Nephron (organoid): ENCODE data around the gene PRPH.

ENCODE experiments used
- H3K27ac Mint-ChIP-seq, 3 experiments: 2 replicates each; pipeline ENCODE4 v1.8.0; 2020; ENCODE audit warnings: mixed read lengths in 3 of 3, mild to moderate bottlenecking in 2 of 3, moderate library complexity in 1 of 3
- H3K27me3 Mint-ChIP-seq: 2 replicates; pipeline ENCODE4 v1.8.0; 2021; ENCODE audit warnings: low read depth, mild to moderate bottlenecking, moderate library complexity, mixed read lengths
- H3K36me3 Mint-ChIP-seq: 2 replicates; pipeline ENCODE4 v1.8.0; 2020; ENCODE audit warnings: low read depth, mixed read lengths
- H3K4me1 Mint-ChIP-seq: 2 replicates; pipeline ENCODE4 v1.8.0; 2020; ENCODE audit warnings: mixed read lengths
- H3K4me3 Mint-ChIP-seq, 3 experiments: 2 replicates each; pipeline ENCODE4 v1.8.0; 2020; ENCODE audit warnings: mild to moderate bottlenecking in 3 of 3, mixed read lengths in 3 of 3, moderate library complexity in 2 of 3
- H3K9me3 Mint-ChIP-seq: 2 replicates; pipeline ENCODE4 v1.8.0; 2020; ENCODE audit warnings: mixed read lengths
- CTCF ChIP-seq, 3 experiments: fragments of 200-600 bp; sonication (generic); IDR thresholded peaks; one replicate each; pipeline ENCODE4 v1.5.0; 2021; ENCODE audit warnings: antibody characterized with exemption in 3 of 3; ENCODE audit not compliant: unreplicated experiment in 3 of 3

Gene PRPH

DNA sequence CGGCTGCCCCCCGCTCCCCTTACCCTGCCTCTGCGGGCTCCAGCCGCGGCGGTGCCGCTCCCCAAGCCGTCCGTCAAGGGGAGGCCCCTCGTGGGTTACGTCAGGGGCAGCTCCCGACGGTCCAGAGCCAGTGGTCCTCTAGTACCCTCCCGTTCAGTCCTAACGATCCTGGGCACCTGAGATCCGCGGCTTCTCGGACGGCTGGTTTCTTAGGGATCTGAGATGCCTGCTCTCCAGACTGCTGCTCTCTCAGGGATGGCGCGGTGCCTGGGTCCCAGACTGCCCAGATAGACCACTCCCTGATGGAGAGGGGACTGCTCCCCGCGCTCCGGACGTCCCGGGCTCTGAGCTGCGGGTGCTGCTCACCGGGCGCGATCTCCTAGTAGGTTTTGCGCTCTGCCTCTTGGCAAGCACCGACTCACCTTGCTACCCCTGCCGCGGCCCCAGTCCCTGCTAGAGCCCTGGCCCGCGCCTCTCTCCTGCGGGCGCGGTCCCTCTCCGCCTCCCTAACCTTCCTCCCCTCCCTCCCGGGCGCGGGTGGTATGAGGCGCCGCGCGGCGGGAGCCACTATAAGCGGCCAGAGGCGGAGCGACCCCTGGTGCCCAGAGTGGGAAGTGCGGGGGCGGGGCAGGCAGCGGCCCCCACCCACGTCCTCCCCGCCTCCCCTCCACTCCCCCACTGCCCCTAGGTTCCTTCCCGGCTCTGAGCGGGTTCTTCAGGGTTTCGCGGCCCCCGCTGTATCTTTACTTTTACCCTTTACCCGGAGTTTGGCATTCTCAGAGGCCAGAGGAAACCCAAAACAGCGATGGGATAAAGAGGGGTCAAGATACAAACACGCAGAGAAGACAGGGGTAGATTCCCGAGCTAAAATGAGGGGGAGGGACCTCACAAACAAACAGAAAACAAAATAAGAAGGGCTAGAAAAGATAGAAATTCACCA, 42.0 kb downstream of the PRPH start, which contains the start of gene C1QL4:
C1QL4 (minus strand) TSS at position 544 of the 940 bp plus-strand sequence. CDS start 711 bp downstream, outside the sequence.
- TF ChIP-seq CTCF (IDR thresholded peaks at IDR 0.05; ENCODE audit: unreplicated experiment in 3 of 3), result peak; percentile 99
- Mint-ChIP-seq H3K27me3 (peaks cover 85% of the 10 kb centered on the region), H3K36me3 (no peaks in the 10 kb centered on the region), H3K4me1 (peaks cover 56% of the 10 kb centered on the region), H3K9me3 (no peaks in the 10 kb centered on the region), H3K27ac (peak within 1 kb of the TSS in 2 of 3 experiments; percentile 7 to 11), H3K4me3 (peak within 1 kb of the TSS; percentile 26 to 73 (median 66))

DNA sequence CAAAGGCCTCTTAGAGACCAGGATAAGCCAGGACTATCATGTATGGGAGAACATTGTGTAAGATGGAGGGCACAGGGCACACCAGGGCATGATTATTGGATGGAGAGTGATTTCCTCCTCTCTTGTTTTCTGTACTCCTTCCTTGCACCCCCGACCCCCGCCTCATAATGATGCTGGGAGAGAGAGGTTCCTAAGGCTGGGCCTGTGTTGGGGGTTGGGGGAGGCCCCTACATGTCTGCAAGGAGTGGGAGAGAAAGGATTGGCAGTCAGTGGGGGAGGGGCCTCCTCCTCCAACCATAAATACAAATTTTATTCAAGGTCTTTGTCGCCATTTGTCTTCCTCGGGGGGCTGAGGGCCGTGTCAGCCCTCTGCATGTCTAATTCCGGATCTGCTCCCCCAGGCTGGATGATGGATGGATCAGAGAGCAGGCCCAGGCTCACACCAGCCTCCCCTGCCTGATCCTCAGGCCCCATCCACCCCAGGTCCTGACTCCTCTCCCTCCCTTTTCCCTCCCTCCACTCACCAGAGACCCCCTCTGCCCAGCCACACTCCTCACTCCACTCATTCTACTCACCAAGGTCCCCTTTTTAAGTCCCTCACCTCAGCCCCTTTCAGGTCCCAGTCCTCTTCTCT, 44.0 kb downstream of the PRPH start:
- Mint-ChIP-seq H3K4me3 (peak overlapping the region; percentile 24 to 30 (median 28)), H3K27me3 (peaks cover 90% of the 10 kb centered on the region), H3K36me3 (no peaks in the 10 kb centered on the region), H3K9me3 (no peaks in the 10 kb centered on the region), H3K4me1 (peaks cover 60% of the 10 kb centered on the region), H3K27ac (peak overlapping the region; percentile 33 to 79 (median 55))
- no peak for TF ChIP-seq CTCF (IDR thresholded peaks at IDR 0.05; ENCODE audit: unreplicated experiment in 3 of 3)

DNA sequence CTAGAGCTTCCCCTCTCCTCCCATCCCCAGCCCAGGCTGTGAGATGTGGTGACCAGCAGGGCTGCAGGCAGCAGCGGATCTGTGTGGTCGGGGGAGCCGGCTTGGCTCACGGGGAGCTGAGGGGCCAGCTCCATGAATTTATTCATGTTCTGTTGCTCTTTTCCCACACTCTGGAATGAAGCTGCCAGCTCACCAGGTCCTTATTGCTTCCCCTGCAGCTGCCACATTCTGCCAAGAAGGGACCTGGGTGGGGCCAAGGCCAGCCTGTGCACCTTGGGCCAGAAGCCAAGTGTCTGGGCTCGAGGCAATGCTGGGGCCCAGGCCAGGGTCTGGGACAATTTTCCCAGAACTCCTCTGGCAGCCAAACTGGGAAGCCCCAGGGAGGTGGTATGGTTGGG, 44.5 kb downstream of the PRPH start:
- Mint-ChIP-seq H3K4me1 (peaks cover 60% of the 10 kb centered on the region), H3K27me3 (peaks cover 91% of the 10 kb centered on the region), H3K9me3 (no peaks in the 10 kb centered on the region), H3K27ac (peak overlapping the region; percentile 33 to 73 (median 55)), H3K4me3 (peak overlapping the region; percentile 5 to 28 (median 24)), H3K36me3 (no peaks in the 10 kb centered on the region)
- no peak for TF ChIP-seq CTCF (IDR thresholded peaks at IDR 0.05; ENCODE audit: unreplicated experiment in 3 of 3)

DNA sequence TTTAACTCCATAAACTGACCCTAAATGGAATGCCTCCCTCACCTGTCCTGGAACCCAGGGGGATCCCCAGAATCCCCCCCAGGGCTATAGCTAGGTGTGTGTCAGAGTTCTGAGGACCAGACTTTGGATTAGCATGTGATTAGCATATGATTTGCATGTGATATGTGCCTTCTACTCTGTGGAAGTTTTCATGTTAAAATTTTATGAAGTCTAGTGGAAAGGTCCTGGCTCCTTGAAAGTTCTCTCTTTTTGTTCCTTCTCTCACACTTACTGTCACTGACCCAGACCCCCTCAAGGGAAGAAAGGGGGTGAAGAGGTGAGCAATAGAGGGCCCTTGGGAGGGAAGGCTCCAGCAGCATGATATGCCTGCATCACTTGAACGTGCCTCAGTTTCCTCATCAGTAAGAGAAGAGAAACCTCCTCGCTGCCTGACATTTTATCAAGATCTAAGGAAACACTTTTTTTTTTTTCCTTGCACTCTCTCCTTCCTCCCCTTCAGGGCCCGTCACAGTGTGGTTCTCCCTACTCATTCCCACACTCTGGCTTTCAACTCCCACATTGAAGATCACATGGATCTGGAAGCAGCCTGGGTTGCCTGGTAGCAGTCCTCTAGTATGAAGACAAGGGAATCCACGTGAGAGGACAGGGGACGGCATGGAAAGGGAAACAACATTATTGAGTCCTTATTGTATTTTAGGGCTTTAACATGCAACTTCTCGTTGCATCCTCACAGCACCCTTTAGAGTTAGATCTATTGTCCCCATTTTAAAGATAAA, 45.3 kb downstream of the PRPH start:
- no peaks in the 10 kb centered on the region for H3K9me3 Mint-ChIP-seq
- TF ChIP-seq CTCF (IDR thresholded peaks at IDR 0.05; ENCODE audit: unreplicated experiment in 3 of 3), result no peak
- peaks cover 91% of the 10 kb centered on the region for H3K27me3 Mint-ChIP-seq
- no peaks in the 10 kb centered on the region for H3K36me3 Mint-ChIP-seq
- H3K27ac Mint-ChIP-seq, result peak overlapping the region; percentile 34 to 56 (median 55)
- H3K4me1 Mint-ChIP-seq, result peaks cover 58% of the 10 kb centered on the region
- H3K4me3 Mint-ChIP-seq, result peak overlapping the region; percentile 22 to 60 (median 29)

DNA sequence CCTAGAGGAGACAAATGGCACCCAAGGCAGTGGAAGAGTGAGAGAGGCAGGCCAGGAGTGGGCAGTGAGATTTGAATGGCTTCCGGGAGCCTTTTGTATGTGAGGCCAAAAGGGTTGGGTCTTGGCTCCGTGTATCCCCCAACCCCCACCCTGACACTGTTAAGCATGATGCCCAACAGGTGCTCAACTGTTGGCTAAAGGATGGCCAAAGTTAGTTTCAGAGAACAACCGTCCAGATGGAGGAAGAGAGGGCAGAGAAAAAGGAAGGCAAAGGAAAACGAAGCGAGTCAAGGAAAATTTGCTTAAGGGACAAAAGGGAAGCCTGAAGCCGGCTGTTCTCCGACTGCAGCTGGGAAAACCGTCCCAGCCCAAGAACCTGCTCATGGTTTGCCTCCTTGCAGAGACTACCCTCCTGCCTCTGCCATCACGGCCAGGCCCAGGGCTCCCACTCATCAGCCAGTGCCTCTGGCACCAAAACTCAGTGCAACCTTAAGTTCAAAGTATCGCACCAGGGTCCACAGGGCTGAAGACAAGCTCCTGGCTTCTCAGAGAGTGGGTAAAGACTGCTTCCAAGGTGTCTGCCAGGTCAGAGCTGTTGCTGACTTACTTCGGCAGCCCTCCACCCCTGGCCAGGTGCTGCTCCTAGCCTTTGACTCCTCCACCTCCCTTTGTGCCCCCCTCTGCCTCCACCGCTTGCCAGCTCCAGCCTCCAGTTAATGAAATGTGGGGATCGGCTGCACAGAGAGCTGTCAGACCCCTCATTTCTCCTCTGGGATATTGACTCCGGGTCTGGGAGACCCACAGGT, 46.2 kb downstream of the PRPH start:
- H3K36me3 Mint-ChIP-seq, result no peaks in the 10 kb centered on the region
- peaks cover 62% of the 10 kb centered on the region for H3K4me1 Mint-ChIP-seq
- TF ChIP-seq CTCF (IDR thresholded peaks at IDR 0.05; ENCODE audit: unreplicated experiment in 3 of 3), result no peak
- no peaks in the 10 kb centered on the region for H3K9me3 Mint-ChIP-seq
- peak overlapping the region; percentile 22 to 60 (median 32) for H3K4me3 Mint-ChIP-seq
- peaks cover 94% of the 10 kb centered on the region for H3K27me3 Mint-ChIP-seq
- H3K27ac Mint-ChIP-seq, result peak overlapping the region; percentile 34 to 56 (median 55)
